Measurements from ENCODE around the gene ARSA.
"Not testable (repeated sequence)": the region's sequence is repeated elsewhere in the genome, so short reads cannot be mapped to it uniquely, and the experiment has no call there.

GRCh38 chr22:50659711-50660110 lies 31.8 kb upstream of the ARSA start:
- TF ChIP-seq CTCF (optimal IDR thresholded peaks at IDR 0.05 in 1 of 3, IDR thresholded peaks at IDR 0.05 in 1 of 3, conservative IDR thresholded peaks at IDR 0.05 in 1 of 3; ENCODE audit: extremely low read depth in 1 of 3, insufficient read depth in 2 of 3, low read length in 3 of 3); EZH2 (IDR thresholded peaks at IDR 0.05; ENCODE audit: low read length): not testable (repeated sequence)

Data from keratinocyte (primary cell).